Osteoblast (primary cell): ENCODE measurements around the gene NFAT5. TPM values are rescaled to one million over a fixed set of nuclear protein-coding genes. Genes with fewer than 3 reads are reported as not detected.
"Not testable (repeated sequence)": the region's sequence is repeated elsewhere in the genome, so short reads cannot be mapped to it uniquely, and the experiment has no call there.

ENCODE experiments used
- DNase-seq: peaks from one replicate; pipeline ENCODE4 v3.0.0; 2011; ENCODE audit warnings: low spot score, mixed read lengths; ENCODE audit not compliant: insufficient read length; ENCODE audit errors: missing footprints
- H2AFZ ChIP-seq: 2 replicates; pipeline ENCODE4 v1.6.0; 2011; ENCODE audit warnings: mild to moderate bottlenecking, low read length
- H3K27ac ChIP-seq: 2 replicates; pipeline ENCODE4 v1.5.1; 2011; ENCODE audit warnings: mild to moderate bottlenecking, low read depth, low read length, moderate library complexity
- H3K27me3 ChIP-seq: 2 replicates; pipeline ENCODE4 v1.6.0; 2012; ENCODE audit warnings: mild to moderate bottlenecking, control low read depth, inconsistent platforms, low read length, moderate library complexity; ENCODE audit not compliant: insufficient read depth
- H3K36me3 ChIP-seq: 2 replicates; pipeline ENCODE4 v1.5.1; 2011; ENCODE audit warnings: mild to moderate bottlenecking, low read length, control low read depth, moderate library complexity; ENCODE audit not compliant: insufficient read depth
- H3K4me1 ChIP-seq: 2 replicates; pipeline ENCODE4 v1.5.1; 2011; ENCODE audit warnings: mild to moderate bottlenecking, low read length, control low read depth, moderate library complexity; ENCODE audit not compliant: insufficient read depth
- H3K4me2 ChIP-seq: 2 replicates; pipeline ENCODE4 v1.6.0; 2011; ENCODE audit warnings: mild to moderate bottlenecking, low read length; ENCODE audit not compliant: insufficient read depth
- H3K4me3 ChIP-seq: fragments of 200-600 bp; sonication (generic); 3 replicates; pipeline ENCODE4 v1.5.1; 2012; ENCODE audit warnings: mild to moderate bottlenecking, low read length, inconsistent platforms; ENCODE audit not compliant: insufficient read depth
- H3K79me2 ChIP-seq: 2 replicates; pipeline ENCODE4 v1.6.0; 2012; ENCODE audit warnings: mild to moderate bottlenecking, low read length, control low read depth, inconsistent platforms; ENCODE audit not compliant: insufficient read depth
- H3K9me3 ChIP-seq: 2 replicates; pipeline ENCODE4 v1.5.1; 2011; ENCODE audit warnings: low read depth, low read length, control low read depth
- H4K20me1 ChIP-seq: 2 replicates; pipeline ENCODE4 v1.6.0; 2012; ENCODE audit warnings: mild to moderate bottlenecking, low read length, control low read depth; ENCODE audit not compliant: insufficient read depth
- total RNA-seq: library from RNA; depleted of rRNA; stranded (reverse); fragments of >200 nt; gene quantifications from 2 replicates; pipeline ENCODE4 v1.2.3, GENCODE V29; 2012
- TF ChIP-seq, protein P1 (sequence below): IDR thresholded peaks from 2 replicates; pipeline ENCODE4 v1.5.1; 2011; ENCODE audit warnings: mild to moderate bottlenecking, low read depth, low read length, moderate library complexity; ENCODE audit errors: extremely low read depth

The NFAT5 gene
- total RNA-seq, 1 donor, result 29.3 TPM

- peak within 1 kb of the TSS; percentile 87 for H3K4me3 ChIP-seq
- H3K27ac ChIP-seq, result peak within 1 kb of the TSS; percentile 81
- H3K79me2 ChIP-seq, result peaks cover 48% of the 10 kb centered on the region
- H3K4me2 ChIP-seq, result peak within 1 kb of the TSS; percentile 97
- TF ChIP-seq, protein P1, sequence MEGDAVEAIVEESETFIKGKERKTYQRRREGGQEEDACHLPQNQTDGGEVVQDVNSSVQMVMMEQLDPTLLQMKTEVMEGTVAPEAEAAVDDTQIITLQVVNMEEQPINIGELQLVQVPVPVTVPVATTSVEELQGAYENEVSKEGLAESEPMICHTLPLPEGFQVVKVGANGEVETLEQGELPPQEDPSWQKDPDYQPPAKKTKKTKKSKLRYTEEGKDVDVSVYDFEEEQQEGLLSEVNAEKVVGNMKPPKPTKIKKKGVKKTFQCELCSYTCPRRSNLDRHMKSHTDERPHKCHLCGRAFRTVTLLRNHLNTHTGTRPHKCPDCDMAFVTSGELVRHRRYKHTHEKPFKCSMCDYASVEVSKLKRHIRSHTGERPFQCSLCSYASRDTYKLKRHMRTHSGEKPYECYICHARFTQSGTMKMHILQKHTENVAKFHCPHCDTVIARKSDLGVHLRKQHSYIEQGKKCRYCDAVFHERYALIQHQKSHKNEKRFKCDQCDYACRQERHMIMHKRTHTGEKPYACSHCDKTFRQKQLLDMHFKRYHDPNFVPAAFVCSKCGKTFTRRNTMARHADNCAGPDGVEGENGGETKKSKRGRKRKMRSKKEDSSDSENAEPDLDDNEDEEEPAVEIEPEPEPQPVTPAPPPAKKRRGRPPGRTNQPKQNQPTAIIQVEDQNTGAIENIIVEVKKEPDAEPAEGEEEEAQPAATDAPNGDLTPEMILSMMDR, result no peak
- peak within 1 kb of the TSS; percentile 85 for H2AFZ ChIP-seq
- H3K9me3 ChIP-seq, result no peaks in the 10 kb centered on the region
- peak; percentile 97 for DNase-seq
- peaks cover 5% of the 10 kb centered on the region for H3K36me3 ChIP-seq
- H3K4me1 ChIP-seq, result peaks cover 31% of the 10 kb centered on the region
- peaks cover 4% of the 10 kb centered on the region for H4K20me1 ChIP-seq
- no peaks in the 10 kb centered on the region for H3K27me3 ChIP-seq
Observed at GRCh38 chr16:69726313-69727060, 160.7 kb downstream of the NFAT5 start, which contains the start of gene NQO1. Gene NQO1, minus strand, starts transcription at chr16:69726560. Its CDS starts 121 bp downstream, at chr16:69726439.

GRCh38 chr16:69727916-69728270, 162.1 kb downstream of the NFAT5 start:
- H3K9me3 ChIP-seq, result no peaks in the 10 kb centered on the region
- no peak for DNase-seq
- H3K27ac ChIP-seq, result no peak overlapping the region
- H2AFZ ChIP-seq, result no peak overlapping the region
- H3K79me2 ChIP-seq, result peaks cover 34% of the 10 kb centered on the region
- peaks cover 31% of the 10 kb centered on the region for H3K4me1 ChIP-seq
- H4K20me1 ChIP-seq, result peaks cover 4% of the 10 kb centered on the region
- H3K27me3 ChIP-seq, result no peaks in the 10 kb centered on the region
- H3K36me3 ChIP-seq, result no peaks in the 10 kb centered on the region
- TF ChIP-seq, protein P1, result no peak
- no peak overlapping the region for H3K4me2 ChIP-seq
- H3K4me3 ChIP-seq, result no peak overlapping the region

DNA sequence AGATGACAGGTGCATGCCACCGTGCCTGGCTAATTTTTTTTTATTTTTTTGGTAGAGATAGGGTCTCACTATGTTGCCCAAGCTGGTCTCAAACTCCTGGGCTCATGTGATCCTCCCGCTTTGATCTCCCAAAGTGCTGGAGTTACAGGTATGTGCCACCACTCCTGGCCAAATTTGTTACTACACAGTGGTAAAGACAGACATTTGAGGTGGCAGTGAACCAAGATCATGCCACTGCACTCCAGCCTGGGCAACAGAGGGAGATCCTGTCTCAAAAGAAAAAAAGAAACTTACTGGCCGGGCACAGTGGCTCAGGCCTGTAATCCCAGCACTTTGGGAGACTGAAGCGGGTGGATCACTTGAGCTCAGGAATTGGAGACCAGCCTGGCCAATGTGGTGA, 163.3 kb downstream of the NFAT5 start:
- H3K9me3 ChIP-seq, H3K27ac ChIP-seq, H3K36me3 ChIP-seq, H3K4me2 ChIP-seq, DNase-seq, H2AFZ ChIP-seq, H3K4me3 ChIP-seq, H3K27me3 ChIP-seq, H4K20me1 ChIP-seq: not testable (repeated sequence)
- Histone ChIP-seq H3K4me1 (peaks cover 31% of the 10 kb centered on the region), H3K79me2 (peaks cover 24% of the 10 kb centered on the region)

GRCh38 chr16:69731280-69731679, 165.5 kb downstream of the NFAT5 start:
- H4K20me1 ChIP-seq, H3K4me2 ChIP-seq, H3K27me3 ChIP-seq, H3K4me3 ChIP-seq, H3K36me3 ChIP-seq, H3K9me3 ChIP-seq, DNase-seq, H2AFZ ChIP-seq, H3K79me2 ChIP-seq, H3K27ac ChIP-seq: not testable (repeated sequence)
- H3K4me1 ChIP-seq, result peaks cover 10% of the 10 kb centered on the region

DNA sequence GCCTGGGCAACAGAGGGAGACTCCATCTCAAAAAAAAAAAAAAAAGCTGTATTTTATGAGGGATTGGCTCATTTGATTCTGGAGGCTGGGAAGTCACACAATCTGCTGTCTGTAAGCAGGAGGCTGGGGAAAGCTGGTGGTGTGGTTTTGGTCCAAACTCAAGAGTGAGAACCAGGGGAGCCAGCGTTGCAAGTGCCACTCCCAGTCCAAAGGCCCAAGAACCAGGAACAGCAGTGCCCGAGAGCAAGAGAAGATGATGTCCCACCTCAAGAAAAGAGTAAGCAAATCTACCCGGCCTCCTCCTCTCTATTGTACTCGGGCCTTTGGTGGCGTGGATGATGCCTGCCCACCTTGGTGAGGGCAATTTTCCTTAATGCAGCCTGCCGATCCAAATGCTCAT, 166.3 kb downstream of the NFAT5 start:
- TF ChIP-seq, protein P1, result no peak
- Histone ChIP-seq H2AFZ (no peak overlapping the region), H3K79me2 (peaks cover 2% of the 10 kb centered on the region), H4K20me1 (no peaks in the 10 kb centered on the region), H3K27me3 (no peaks in the 10 kb centered on the region), H3K27ac (no peak overlapping the region), H3K9me3 (no peaks in the 10 kb centered on the region), H3K4me3 (no peak overlapping the region), H3K36me3 (no peaks in the 10 kb centered on the region), H3K4me1 (peaks cover 5% of the 10 kb centered on the region), H3K4me2 (no peak overlapping the region)
- no peak for DNase-seq
